Skin epidermis (tissue), 12 donors: Measurements from ENCODE around the gene NHLH1.

Source experiments
- H3K27ac ChIP-seq, 21 experiments: fragments of 200-600 bp; sonication (generic) in 11 of 21; one replicate each; pipeline ENCODE4 v1.5.0; 2020; ENCODE audit warnings: mild to moderate bottlenecking in 3 of 21, inconsistent platforms in 2 of 21, moderate library complexity in 2 of 21
- H3K4me3 ChIP-seq, 7 experiments: fragments of 200-600 bp; sonication (generic) in 2 of 7; one replicate each; pipeline ENCODE4 v1.5.0; 2020; ENCODE audit warnings: inconsistent platforms in 2 of 7, mild to moderate bottlenecking in 2 of 7, moderate library complexity in 1 of 7

NHLH1 gene

DNA sequence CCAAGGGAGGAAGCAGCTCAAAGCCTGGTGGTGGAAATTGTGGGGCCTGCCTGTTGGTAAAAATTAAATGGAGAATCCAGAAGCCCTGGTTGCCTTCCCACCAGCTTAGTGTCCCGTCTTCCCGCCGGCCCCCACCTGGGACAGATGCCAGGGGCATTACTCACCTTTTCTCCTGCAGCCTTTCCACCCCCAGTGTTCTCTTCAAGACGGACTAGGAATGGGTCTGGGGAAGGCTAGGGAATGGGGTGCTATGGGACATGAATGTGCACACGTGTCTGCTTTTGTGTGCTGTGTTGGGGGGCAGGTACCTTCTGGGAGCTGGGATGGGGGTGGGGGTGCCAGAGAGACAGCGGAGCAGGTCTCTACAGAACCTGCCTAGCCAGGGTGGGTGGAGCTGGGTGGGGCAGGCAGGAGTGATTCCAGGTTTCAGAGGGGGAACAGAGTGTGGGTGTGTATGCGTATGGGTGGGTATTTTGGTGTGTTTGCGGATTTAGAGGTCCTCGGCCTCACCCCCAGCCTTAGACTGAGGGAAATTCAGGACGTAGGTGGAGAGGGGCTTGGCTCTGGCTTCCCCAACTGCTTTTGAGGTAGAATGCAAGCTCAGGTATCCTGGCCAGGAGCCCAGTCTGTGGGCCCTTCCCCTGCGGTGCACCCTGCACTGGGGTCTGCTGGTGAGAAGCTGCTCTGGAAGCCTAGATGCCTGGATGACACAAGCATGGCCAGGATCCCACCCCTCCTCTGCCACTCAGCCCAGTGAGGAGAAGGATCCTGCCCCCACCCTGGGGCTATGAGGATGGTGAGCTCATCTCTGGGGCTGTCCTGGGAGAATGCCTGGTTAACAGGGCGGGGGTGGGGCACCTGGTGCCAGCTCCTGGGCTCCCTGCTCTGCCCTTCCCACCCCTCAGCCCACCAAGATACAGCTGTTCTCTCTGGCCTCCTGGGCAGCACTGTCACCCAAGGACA, 41.2 kb downstream of the NHLH1 start:
- Histone ChIP-seq H3K4me3 (peak overlapping the region in 4 of 7 experiments; percentile 7 to 27 (median 14)), H3K27ac (peak overlapping the region in 20 of 21 experiments; percentile 47 to 88 (median 76))

DNA sequence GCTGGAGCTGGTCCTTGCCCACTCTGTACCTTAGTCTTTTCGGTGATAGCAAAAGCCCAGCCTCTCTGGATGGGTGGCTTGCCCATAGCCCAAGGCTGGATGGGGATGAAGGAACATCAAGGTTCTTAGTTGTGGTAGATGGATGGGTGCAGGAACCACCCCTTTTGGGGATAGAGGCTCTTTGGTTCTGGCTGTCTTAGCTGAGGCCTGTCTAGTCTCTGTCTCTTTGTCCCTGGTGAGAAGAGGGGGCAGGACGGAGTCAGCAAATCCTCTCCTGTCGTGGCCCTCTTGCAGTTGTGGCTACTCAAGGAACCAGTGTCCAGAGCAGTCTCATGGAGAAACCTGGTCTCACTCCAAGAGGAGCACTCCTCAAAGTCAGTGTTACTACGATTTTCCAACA, 42.0 kb downstream of the NHLH1 start:
- peak overlapping the region in 17 of 21 experiments; percentile 18 to 88 (median 76) for H3K27ac ChIP-seq
- H3K4me3 ChIP-seq, result no peak overlapping the region

DNA sequence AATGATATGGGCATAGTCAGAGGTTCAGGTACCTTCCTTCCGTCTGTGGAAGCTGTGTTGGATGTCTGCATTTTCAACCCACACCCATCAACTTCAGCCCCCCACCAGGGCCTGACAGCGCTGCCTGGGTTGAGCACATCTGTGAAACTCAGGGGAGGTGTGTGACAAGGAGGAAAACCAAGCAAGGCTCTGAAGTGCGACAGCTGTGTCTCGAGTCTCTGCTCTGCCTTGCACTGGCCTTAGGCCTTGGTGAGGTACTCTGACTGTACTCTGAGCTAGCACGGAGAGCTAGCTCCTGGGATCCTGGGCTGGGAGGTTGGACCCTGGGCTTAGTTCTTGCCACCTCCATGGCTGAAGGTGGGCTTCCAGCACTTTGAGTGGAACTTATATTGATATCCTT, 42.6 kb downstream of the NHLH1 start:
- H3K27ac ChIP-seq, result peak overlapping the region in 16 of 21 experiments; percentile 15 to 88 (median 71)

DNA sequence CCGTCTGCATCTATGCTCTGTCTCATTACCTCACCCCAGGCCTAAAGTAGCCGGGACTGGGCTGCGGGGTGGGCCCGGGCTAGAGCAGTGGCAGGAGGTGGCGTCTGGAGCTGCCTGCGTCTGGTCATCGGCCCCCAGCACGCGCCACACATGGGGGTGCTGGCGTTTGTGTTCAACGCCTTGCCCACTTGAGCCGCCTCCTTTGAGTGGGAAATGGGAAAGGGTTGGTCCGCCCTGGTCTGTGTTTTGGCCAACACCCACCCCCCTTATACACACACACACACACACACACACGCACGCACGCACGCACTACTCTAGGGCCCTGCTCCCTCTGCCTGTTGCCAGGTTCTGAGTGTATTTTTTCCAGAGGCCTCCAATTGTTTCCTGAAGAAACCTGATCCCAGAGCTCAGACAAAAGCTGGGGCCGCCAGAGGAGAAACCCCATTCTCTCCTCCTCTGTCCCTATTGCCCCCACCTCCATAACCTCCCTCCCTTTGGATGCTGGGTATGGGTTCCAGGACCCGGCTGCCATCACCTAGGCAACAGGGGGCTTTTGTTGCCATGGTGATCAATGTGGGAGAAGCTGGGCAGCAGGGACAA, 43.6 kb downstream of the NHLH1 start:
- H3K27ac ChIP-seq, result peak overlapping the region in 14 of 21 experiments; percentile 15 to 88 (median 76)
- no peak overlapping the region for H3K4me3 ChIP-seq

More for the DNA sequence above, 42.6 kb downstream of the NHLH1 start:
- no peak overlapping the region for H3K4me3 ChIP-seq

DNA sequence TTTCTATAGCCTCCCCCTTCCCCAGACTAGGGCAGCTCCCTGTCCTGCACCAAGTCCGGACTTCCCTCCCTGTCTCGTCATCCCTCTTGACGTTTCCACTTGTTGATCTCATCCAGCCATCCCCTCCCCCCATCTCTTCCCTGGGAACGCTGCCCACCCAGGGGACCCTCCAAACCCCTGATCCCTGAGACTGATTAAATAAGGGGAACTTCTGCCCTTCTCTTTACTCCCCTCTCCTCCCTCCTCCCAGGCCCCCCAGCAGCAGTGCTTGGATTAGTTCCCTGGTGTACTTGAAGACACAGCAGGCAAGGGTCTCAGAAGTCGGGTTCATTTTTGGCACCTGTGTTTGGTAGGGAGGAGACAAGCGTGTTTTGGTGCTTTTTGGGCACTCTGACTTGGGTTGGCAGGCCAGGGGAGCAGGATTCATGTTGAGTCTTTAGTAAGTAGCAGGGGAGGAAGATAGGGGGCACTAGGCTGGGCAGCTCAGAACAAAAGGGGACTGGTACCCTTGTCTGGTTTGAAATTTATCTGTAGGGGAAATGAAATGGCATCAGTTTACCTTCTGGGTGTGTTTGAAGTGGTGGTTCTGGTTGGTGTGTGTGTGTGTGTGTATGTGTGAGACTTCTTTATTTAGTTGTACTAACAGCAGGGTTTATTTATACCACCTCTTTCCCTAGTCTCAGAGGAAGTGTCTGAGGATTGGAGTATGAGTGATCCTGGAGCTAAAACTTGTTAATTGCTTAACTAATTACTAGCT, 44.6 kb downstream of the NHLH1 start:
- Histone ChIP-seq H3K27ac (peak overlapping the region in 9 of 21 experiments; percentile 13 to 88 (median 67)), H3K4me3 (no peak overlapping the region)

DNA sequence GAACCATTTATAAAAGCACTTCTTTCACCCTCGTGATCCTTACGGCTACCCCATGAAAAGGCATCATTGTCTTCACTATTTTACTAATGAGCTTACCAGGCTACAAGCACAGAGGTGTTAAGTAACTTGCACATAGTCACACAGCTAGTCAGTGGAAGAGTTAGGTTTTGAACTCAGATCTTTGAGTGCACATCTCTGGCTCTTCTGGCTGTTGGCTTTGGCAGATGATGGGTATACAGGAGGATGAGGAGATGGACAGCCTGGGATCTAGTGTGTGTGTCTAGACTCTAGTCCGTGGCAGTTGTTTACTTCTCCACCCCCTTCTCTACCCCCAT, 45.1 kb downstream of the NHLH1 start:
- Histone ChIP-seq H3K4me3 (no peak overlapping the region), H3K27ac (no peak overlapping the region)

DNA sequence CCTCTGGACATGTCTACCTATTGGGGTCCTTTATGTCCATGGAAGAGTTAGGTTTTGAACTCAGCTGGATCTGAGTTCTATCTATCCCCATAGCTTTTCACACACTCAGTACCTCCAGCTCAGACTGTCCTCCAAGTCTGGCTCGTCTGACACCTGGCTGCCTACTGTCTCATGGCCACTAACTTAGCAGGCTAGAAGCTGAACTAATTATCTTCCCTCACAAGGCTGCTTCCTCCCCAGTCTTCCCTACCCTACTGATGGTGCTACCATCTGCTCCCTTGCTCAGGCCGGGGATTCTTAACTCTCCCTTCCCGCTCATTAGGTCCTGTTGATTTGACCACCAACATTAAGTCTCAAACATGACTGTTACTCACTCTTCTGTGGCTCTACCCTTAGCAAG, 46.8 kb downstream of the NHLH1 start:
- H3K4me3 ChIP-seq, result no peak overlapping the region
- H3K27ac ChIP-seq, result peak overlapping the region in 9 of 21 experiments; percentile 8 to 83 (median 55)

DNA sequence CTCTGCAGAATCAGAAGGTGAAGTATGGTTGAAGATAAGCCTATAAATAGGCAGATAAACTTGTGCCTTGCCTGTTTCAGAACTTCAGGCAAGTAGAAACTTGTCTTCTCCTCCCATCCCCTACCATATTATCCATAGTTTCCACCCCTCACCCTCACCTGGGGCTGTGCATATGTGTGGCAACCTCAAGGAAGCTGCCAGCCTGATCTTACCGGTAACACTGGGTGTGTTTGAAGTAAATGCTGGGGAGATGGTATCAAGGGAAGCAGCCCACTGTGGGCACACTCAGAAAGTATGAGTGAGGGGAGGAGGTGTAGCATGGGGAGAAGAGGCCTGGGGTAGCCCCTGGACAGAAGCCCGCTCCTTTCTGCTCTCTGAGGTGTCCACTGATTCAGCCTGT, 48.0 kb downstream of the NHLH1 start:
- Histone ChIP-seq H3K27ac (peak overlapping the region in 19 of 21 experiments; percentile 12 to 83 (median 58)), H3K4me3 (no peak overlapping the region)

DNA sequence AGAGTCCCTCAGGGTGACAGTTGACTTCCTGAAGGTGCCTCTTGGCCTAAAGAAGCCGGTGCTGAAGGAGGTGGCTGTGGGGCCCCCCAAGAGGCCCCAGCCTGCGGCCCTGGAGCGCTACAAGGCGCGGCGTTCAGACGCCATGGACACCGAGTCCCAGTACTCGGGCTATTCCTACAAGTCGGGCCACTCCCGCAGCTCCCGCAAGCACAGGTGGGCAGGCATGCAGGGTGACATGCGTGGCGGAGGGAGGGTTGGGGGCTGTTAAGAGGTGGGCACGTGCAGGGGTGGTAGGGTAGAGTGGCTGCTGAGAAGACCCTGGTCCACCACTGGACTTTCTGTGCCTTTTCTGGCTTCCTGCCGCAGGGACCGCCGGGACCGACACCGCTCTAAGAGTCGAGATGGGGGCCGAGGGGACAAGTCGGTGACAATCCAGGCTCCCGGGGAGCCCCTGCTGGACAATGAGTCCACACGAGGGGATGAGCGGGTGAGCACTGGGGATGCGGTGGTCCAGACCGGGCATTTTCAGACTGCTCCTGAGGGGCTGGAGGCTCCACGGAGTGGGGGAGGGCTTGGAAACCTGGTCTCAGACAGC, 48.9 kb downstream of the NHLH1 start:
- Histone ChIP-seq H3K4me3 (no peak overlapping the region), H3K27ac (peak overlapping the region in 13 of 21 experiments; percentile 24 to 83 (median 60))

DNA sequence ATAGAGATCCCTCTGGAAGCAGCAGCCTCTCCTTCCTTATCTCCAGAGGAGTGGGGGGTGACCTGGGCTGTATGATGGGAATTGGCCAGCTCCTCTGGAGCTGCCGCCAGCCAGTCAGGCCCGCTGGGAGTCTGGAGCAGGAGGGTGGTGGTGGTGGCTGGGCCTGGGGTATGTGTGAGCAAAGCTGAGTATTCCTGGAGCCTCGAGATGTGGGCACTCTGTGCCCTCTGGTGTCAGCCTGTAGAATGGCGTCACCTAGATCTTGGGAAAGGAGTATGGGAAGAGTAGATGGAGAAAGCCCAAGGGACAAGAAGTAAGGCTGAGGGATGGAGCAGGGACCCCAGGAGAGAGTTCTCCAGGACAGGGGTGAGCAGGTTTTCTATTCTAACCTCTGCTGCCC, 49.5 kb downstream of the NHLH1 start:
- no peak overlapping the region for H3K4me3 ChIP-seq
- H3K27ac ChIP-seq, result peak overlapping the region in 1 of 21 experiments; percentile 79

DNA sequence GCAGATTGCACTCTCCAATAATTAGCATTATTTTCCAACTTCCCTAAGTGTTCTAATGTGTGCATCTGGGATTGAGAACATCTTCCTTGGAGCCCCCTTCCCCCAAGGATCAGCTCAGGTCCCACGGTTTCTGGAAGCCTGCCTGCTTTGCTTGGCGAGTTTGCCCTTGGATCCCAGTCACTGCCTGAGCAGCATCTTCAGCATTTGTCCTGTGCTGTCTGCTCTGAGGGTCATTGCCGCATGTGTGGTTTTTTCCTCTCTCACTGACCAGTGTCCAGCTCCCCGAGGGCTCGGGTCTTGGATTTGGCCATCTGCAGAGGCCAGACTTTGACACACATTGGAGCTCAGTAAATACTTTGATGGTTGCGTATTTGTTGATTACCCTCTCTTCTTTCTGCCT, 51.6 kb downstream of the NHLH1 start:
- no peak overlapping the region for H3K27ac ChIP-seq

DNA sequence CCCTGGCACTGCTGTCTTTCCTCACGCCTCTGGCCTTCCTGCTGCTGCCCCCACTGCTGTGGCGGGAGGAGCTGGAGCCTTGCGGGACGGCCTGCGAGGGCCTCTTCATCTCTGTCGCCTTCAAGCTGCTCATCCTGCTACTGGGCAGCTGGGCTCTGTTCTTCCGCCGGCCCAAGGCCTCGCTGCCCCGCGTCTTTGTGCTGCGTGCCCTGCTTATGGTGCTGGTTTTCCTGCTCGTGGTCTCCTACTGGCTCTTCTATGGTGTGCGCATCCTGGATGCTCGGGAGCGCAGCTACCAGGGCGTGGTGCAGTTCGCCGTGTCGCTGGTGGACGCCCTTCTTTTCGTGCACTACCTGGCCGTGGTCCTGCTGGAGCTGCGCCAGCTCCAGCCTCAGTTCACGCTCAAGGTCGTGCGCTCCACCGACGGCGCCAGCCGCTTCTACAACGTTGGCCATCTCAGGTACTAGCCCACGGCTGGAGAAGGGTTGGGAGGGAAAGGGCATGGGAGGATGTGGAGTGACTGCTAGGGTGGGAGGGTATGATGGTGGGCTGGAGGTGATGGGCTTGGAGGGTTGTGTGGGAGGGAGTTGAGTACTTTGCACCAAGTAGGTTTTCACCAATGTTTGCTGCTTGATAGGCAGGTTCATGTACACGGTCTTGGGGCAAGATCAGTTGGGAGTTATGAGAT, 52.4 kb downstream of the NHLH1 start:
- Histone ChIP-seq H3K4me3 (no peak overlapping the region), H3K27ac (no peak overlapping the region)

More for the DNA sequence above, 51.6 kb downstream of the NHLH1 start:
- H3K4me3 ChIP-seq, result no peak overlapping the region

DNA sequence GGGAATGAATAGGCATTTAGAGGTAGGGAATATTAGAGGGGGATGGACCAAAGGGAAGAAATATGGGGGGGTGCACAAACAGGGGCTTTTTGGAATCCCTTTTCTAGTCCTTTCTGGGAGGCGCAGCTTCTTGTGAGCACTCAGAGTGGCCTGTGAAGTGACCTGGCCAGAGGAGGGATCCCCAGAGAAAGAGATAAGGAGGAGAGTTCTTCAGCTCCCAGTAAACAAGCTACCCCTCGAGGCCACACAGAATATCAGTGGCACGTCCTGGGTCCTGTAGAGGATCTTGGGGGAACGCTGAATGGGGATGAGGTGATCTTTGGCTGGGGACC, 52.9 kb downstream of the NHLH1 start:
- no peak overlapping the region for H3K4me3 ChIP-seq
- no peak overlapping the region for H3K27ac ChIP-seq

DNA sequence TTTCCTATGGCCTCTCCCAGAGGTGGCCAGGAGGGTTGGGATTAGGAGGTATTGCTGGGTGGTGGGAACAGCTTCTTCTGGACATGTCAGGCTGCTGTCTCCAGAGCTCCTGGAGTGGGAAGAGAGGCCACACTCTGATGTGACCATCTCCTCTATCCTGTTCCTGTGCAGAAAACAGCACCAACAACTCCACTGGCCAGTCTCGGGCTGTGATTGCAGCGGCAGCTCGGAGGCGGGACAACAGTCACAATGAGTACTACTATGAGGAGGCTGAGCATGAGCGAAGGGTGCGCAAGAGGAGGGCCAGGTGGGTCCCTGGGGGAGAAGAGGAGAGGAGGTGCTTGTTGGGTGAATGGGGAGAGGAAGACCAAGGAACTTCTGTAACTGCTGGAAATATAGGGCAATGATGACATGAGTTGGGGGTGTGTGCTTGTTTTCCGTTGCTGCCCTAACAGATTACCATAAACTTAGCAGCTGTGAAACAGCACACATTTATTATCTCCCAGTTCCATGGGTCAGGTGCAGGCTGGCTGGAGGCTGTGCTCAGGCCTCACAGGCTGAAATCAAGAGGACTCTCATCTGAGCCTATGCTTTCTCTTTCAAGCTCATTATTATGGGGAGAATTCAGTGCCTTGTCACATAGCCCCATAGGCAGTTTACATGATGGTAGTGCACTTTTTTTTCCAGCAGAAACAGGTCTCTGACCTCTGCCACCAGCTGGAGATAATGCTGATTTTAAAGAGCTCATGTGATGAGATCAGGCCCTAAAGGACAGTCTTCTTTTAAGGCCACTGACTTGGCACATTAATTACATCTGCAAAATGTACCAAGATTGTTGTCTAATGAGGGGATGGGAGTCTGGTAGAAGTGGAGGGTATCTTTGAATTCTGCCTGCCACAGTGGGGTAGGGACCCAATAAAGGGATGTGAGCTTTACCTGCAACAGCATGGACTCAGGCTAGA, 54.3 kb downstream of the NHLH1 start:
- Histone ChIP-seq H3K4me3 (no peak overlapping the region), H3K27ac (no peak overlapping the region)

DNA sequence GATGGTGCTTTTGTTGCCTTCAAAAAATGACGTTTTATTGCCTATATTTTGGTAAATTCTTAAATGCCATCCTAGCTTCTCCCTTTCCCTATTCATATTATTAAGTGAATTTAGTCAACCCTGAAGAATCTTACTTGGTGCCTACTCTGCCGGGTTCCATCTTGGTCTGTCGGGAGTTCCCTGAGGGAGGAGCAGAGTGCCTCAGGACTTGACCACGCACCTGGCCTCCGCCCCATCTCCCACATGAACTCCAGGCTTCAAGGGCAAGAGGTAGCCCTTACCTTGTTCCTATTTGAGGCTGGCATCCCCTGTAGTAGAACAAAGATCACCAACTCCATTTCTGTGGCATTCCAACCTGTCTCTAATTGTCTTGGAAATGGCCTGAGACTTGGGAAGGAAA, 55.0 kb downstream of the NHLH1 start:
- Histone ChIP-seq H3K27ac (no peak overlapping the region), H3K4me3 (no peak overlapping the region)
